K562 (cell line): ENCODE results near the gene CNTROB. TPM values are rescaled to one million over a fixed set of nuclear protein-coding genes. Genes with fewer than 3 reads are reported as not detected.

ENCODE experiments used
- ATF7 ChIP-seq: fragments of 450-650 bp; IDR thresholded peaks from 2 replicates; pipeline ENCODE4 v1.7.1; 2014; ENCODE audit warnings: mild to moderate bottlenecking, moderate library complexity
- CBX3 ChIP-seq, 2 experiments: IDR thresholded peaks; 1 replicate in 1 of 2; 2 replicates in 1 of 2; pipeline ENCODE4 v1.6.1; 2012; ENCODE audit warnings: inconsistent platforms in 2 of 2, low read length in 2 of 2, borderline replicate concordance in 1 of 2, control low read depth in 1 of 2
- ELK3 ChIP-seq: fragments of 450-650 bp; formaldehyde crosslinking; IDR thresholded peaks from 2 replicates; pipeline ENCODE4 v1.4.0; 2020; ENCODE audit warnings: mild to moderate bottlenecking
- FOXK1 ChIP-seq: sonication (generic); formaldehyde crosslinking; IDR thresholded peaks from 2 replicates; pipeline ENCODE4 v1.8.0; 2022; ENCODE audit warnings: missing genetic modification reagents, mild to moderate bottlenecking, borderline replicate concordance
- HNRNPLL ChIP-seq: fragments of 200-400 bp; formaldehyde crosslinking; IDR thresholded peaks from 2 replicates; pipeline ENCODE4 v1.6.1; 2017; ENCODE audit warnings: low read length, low read depth, mild to moderate bottlenecking; ENCODE audit not compliant: poor library complexity, severe bottlenecking
- L3MBTL2 ChIP-seq: fragments of 450-650 bp; IDR thresholded peaks from 2 replicates; pipeline ENCODE4 v1.6.1; 2016; ENCODE audit warnings: mild to moderate bottlenecking, moderate library complexity
- MAZ ChIP-seq, 2 experiments: fragments of 450-650 bp in 1 of 2; sonication (generic) in 1 of 2; formaldehyde crosslinking; IDR thresholded peaks in 1 of 2; conservative IDR thresholded peaks in 1 of 2; 2 replicates each; pipeline versions ENCODE4 v1.4.0 to v1.5.0; 2020; ENCODE audit warnings: mild to moderate bottlenecking in 1 of 2, missing genetic modification reagents in 1 of 2
- NCOA2 ChIP-seq, 2 experiments: fragments of 450-650 bp; IDR thresholded peaks; 2 replicates each; pipeline ENCODE4 v1.6.1; 2018; ENCODE audit warnings: mild to moderate bottlenecking in 2 of 2, moderate library complexity in 1 of 2; ENCODE audit not compliant: partially characterized antibody in 2 of 2
- POLR2AphosphoS5 ChIP-seq: IDR thresholded peaks from 2 replicates; pipeline ENCODE4 v1.6.1; 2011; ENCODE audit warnings: mild to moderate bottlenecking, low read depth, low read length, moderate library complexity; ENCODE audit not compliant: control insufficient read depth, insufficient read depth
- PRPF4 ChIP-seq: fragments of 200-400 bp; formaldehyde crosslinking; IDR thresholded peaks from one replicate; pipeline ENCODE4 v1.6.1; 2017; ENCODE audit warnings: low read length, low read depth, mild to moderate bottlenecking; ENCODE audit not compliant: insufficient read depth, poor library complexity, severe bottlenecking
- RBFOX2 ChIP-seq: fragments of 200-400 bp; formaldehyde crosslinking; IDR thresholded peaks from 2 replicates; pipeline ENCODE4 v1.6.1; 2017; ENCODE audit warnings: low read depth, mild to moderate bottlenecking, low read length, moderate library complexity
- RBM17 ChIP-seq: fragments of 200-400 bp; formaldehyde crosslinking; IDR thresholded peaks from 2 replicates; pipeline ENCODE4 v1.6.1; 2017; ENCODE audit warnings: low read depth, mild to moderate bottlenecking, low read length, borderline replicate concordance
- SIRT6 ChIP-seq: IDR thresholded peaks from one replicate; pipeline ENCODE4 v1.6.1; 2012; ENCODE audit warnings: low read depth, mild to moderate bottlenecking, control low read depth, inconsistent platforms, low read length, moderate library complexity
- U2AF1 ChIP-seq: fragments of 200-400 bp; formaldehyde crosslinking; optimal IDR thresholded peaks from 2 replicates; pipeline ENCODE3; 2017; ENCODE audit warnings: mild to moderate bottlenecking, low read depth, low read length, moderate library complexity
- ZC3H11A ChIP-seq: IDR thresholded peaks from 2 replicates; pipeline ENCODE4 v1.6.1; 2012; ENCODE audit warnings: low read depth, low read length, improper control_type of control experiment
- ZNF224 ChIP-seq: sonication (generic); formaldehyde crosslinking; IDR thresholded peaks from 2 replicates; pipeline ENCODE4 v1.8.0; 2022; ENCODE audit warnings: mild to moderate bottlenecking, missing genetic modification reagents
- ZNF592 ChIP-seq: fragments of 450-650 bp; IDR thresholded peaks from 2 replicates; pipeline ENCODE4 v1.6.1; 2017; ENCODE audit warnings: antibody characterized with exemption, mild to moderate bottlenecking
- polyA plus RNA-seq, 8 experiments: library from polyadenylated mRNA; depleted of rRNA in 4 of 8; stranded (reverse) in 5 of 8; unstranded in 3 of 8; fragments of >200 nt; fragmentation: Nextera tagmentation in 2 of 8; fragmentation: Illumina TruSeq in 1 of 8; extraction: Ambion mirVana in 2 of 8; extraction: Trizol in 1 of 8; gene quantifications; 2 replicates each; pipeline versions ENCODE4 v1.2.1 to v1.2.3, GENCODE V29; 2011 to 2014; ENCODE audit warnings: inconsistent platforms in 1 of 8, missing spikeins in 1 of 8
- total RNA-seq, 7 experiments: library from RNA; depleted of rRNA in 6 of 7; stranded (reverse); fragments of >200 nt in 6 of 7; fragmentation: Illumina TruSeq in 2 of 7; extraction: Trizol in 2 of 7; gene quantifications; 2 replicates each; pipeline versions ENCODE4 v1.2.1 to v1.2.3, GENCODE V29; 2011 to 2021; ENCODE audit warnings: low replicate concordance in 1 of 7

Gene CNTROB
- total and polyA plus RNA-seq, 9 of the 15 experiments (the other 6 are each of a cell fraction or from before 2014, with no cell fraction given) = 1.9 to 33.3 (median 23.0) TPM

GRCh38 chr17:7932949-7933348, 943 bp downstream of the CNTROB start (continued):
- TF ChIP-seq RBM17 = no peak
- TF ChIP-seq L3MBTL2 = peak; percentile 84
- TF ChIP-seq RBFOX2 = no peak
- TF ChIP-seq ATF7 = 0 out of 2 replicates have a peak, but pooled peaks have one; percentile 12
- TF ChIP-seq ZNF592 = 0 out of 2 replicates have a peak, but pooled peaks have one; percentile 27
- no peak for TF ChIP-seq FOXK1 (CRISPR knock-in tag)
- TF ChIP-seq MAZ (CRISPR knock-in tag; conservative IDR thresholded peaks at IDR 0.05 in 1 of 2, IDR thresholded peaks at IDR 0.05 in 1 of 2) = no peak; a peak in 1 of 4 replicates
- TF ChIP-seq ZNF224 (CRISPR knock-in tag) = no peak
- TF ChIP-seq CBX3 (IDR thresholded peaks at IDR 0.05; ENCODE audit: borderline replicate concordance in 1 of 2, low read length in 2 of 2) = no peak
- TF ChIP-seq PRPF4 = no peak
- no peak for TF ChIP-seq POLR2AphosphoS5
- no peak for TF ChIP-seq U2AF1
- TF ChIP-seq HNRNPLL = no peak
- TF ChIP-seq ELK3 (CRISPR knock-in tag) = no peak
- no peak for TF ChIP-seq ZC3H11A
- no peak for TF ChIP-seq NCOA2 (IDR thresholded peaks at IDR 0.05; ENCODE audit: partially characterized antibody in 2 of 2)
- TF ChIP-seq SIRT6 = no peak
